ENCODE data around the gene GNA14.

GNA14 gene

GRCh38 chr9:77597057-77597456 is 51.1 kb downstream of the GNA14 start:
- no peak for FAIRE-seq
- no peak for DNase-seq (ENCODE audit: insufficient read length, low spot score)
- TF ChIP-seq, protein P1, sequence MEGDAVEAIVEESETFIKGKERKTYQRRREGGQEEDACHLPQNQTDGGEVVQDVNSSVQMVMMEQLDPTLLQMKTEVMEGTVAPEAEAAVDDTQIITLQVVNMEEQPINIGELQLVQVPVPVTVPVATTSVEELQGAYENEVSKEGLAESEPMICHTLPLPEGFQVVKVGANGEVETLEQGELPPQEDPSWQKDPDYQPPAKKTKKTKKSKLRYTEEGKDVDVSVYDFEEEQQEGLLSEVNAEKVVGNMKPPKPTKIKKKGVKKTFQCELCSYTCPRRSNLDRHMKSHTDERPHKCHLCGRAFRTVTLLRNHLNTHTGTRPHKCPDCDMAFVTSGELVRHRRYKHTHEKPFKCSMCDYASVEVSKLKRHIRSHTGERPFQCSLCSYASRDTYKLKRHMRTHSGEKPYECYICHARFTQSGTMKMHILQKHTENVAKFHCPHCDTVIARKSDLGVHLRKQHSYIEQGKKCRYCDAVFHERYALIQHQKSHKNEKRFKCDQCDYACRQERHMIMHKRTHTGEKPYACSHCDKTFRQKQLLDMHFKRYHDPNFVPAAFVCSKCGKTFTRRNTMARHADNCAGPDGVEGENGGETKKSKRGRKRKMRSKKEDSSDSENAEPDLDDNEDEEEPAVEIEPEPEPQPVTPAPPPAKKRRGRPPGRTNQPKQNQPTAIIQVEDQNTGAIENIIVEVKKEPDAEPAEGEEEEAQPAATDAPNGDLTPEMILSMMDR (IDR thresholded peaks at IDR 0.05; ENCODE audit: insufficient read depth, missing control alignments): no peak

DNA sequence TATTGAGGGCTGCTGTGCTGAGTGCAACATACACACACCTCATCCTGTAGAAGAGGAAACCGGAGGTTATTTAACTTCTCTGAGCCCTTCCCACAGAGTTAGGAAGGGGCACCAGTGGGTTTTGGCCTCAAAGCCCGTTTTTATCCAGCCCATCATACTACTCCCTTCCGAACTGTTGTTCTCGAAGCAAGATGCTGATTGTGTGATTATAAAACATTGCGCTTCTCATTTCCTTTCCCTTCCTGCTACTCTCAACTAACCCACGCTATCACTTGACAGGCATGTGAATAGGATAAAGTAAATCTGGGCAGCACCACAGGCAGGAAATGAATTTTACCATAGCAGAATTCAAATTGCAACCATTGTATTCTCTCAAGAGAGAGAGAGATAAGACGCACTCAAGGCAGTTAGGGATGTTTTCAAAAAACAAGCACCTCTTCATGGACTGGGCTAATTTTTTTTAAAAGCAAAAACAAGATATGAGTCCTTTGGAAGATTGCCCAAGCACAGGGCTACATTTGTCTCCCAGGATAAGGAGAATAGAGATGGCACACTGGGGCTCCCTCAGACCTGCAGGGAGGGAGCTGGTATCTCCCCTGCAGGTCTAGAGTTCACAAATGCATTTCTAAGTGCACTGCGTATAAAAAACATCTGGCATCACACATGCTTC is 52.6 kb downstream of the GNA14 start:
- DNase-seq (ENCODE audit: insufficient read length, low spot score) (no peak), FAIRE-seq (no peak)
- TF ChIP-seq, protein P1 (IDR thresholded peaks at IDR 0.05; ENCODE audit: insufficient read depth, missing control alignments): no peak

GRCh38 chr9:77594963-77595362 is 53.2 kb downstream of the GNA14 start:
- no peak for FAIRE-seq
- TF ChIP-seq, protein P1 (IDR thresholded peaks at IDR 0.05; ENCODE audit: insufficient read depth, missing control alignments): no peak
- no peak for DNase-seq (ENCODE audit: insufficient read length, low spot score)

DNA sequence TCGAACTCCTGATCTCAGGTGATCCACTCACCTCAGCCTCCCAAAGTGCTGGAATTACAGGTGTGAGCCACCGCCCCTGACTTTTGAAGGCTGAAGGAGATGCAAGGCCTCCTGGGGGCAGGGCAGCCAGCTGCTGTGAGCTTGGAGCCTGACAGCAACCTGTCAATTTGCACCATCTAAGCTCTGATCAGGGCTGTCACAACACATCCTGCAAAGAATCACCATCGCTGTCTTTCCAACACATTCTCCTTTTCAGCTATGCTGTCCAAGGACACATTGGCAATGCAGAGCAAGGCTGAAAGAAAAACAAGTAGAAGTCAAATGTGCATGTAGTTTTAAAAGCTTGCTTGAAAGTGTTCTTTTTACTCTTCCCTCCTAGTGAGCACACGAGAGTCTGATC is 54.6 kb downstream of the GNA14 start:
- FAIRE-seq: no peak
- TF ChIP-seq, protein P1 (IDR thresholded peaks at IDR 0.05; ENCODE audit: insufficient read depth, missing control alignments): no peak

GRCh38 chr9:77592476-77592875 is 55.6 kb downstream of the GNA14 start:
- DNase-seq (ENCODE audit: insufficient read length, low spot score): no peak
- TF ChIP-seq, protein P1 (IDR thresholded peaks at IDR 0.05; ENCODE audit: insufficient read depth, missing control alignments): no peak
- FAIRE-seq: no peak

More for the DNA sequence above, 54.6 kb downstream of the GNA14 start:
- no peak for DNase-seq (ENCODE audit: insufficient read length, low spot score)

DNA sequence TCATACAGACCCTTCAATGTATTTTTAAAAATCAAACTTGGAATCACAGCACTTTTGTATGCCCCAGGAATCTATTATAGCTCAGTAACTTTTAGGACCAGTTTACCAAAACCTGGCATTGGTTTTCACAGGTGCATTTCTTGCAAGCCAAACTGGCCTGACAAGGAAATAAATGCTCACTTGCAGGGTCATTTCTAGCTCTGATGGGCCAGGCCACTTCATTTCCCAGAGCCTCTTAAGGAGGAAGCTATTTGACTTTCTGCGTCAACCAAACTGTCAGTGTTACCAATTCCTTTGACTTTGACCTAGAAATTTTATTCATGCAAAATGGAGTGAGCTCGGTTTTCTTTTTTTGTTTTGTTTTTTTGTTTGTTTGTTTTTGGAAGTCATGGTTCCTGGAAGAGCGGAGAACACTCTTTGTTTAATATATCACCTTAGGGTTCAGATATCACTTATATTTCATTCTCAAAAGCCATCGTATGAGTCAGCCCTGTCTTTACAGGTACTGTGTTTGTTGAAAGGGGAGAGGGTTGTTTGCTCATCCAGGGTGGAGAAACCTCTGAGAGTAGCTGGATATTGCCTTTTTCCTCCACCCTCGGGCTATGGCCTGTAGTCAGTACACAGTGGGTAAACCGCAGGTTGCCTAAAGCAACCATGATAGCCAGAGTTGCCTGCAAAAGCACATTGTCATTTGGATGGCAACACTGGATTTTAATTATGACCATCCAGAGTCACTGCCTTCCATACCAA is 58.9 kb downstream of the GNA14 start:
- DNase-seq (ENCODE audit: insufficient read length, low spot score): no peak
- TF ChIP-seq, protein P1 (IDR thresholded peaks at IDR 0.05; ENCODE audit: insufficient read depth, missing control alignments): no peak
- FAIRE-seq: no peak

Measured in D721Med (cell line).